ENCODE data around the gene TMED4. TPM values are rescaled to one million over a fixed set of nuclear protein-coding genes. Genes with fewer than 3 reads are reported as not detected.

The TMED4 gene
- total RNA-seq, 1 donor from 2014 or later: 107 TPM

DNA sequence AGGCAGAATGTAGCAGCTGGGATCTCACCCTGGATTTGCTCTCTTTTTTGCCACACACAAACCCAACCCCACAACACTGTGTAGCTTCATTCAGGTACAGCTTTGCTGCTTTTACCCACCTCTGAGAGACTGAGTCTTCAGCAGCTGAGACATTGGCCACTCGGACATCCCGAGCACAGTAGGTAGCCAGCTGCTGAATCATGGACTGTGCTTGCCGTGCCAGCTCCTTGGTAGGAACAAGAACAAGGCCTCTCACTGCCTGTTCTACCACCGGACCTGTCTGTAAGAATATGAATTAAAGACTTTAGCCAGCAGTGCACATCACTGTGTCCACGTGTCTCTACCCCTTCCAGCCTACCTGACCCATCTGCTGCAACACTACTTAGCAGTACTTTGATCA, 9.3 kb downstream of the TMED4 start:
- H3K27me3 ChIP-seq (ENCODE audit: control insufficient read depth in 3 of 3, insufficient read depth in 3 of 3, low read length in 3 of 3): no peaks in the 10 kb centered on the region
- peak overlapping the region; percentile 82 for H3K27ac ChIP-seq (ENCODE audit: low read depth, low read length)
- H3K36me3 ChIP-seq (ENCODE audit: control insufficient read depth in 3 of 3, insufficient read depth in 3 of 3, low read length in 3 of 3): peaks cover 56 to 62% (median 58%) of the 10 kb centered on the region in 3 donors

DNA sequence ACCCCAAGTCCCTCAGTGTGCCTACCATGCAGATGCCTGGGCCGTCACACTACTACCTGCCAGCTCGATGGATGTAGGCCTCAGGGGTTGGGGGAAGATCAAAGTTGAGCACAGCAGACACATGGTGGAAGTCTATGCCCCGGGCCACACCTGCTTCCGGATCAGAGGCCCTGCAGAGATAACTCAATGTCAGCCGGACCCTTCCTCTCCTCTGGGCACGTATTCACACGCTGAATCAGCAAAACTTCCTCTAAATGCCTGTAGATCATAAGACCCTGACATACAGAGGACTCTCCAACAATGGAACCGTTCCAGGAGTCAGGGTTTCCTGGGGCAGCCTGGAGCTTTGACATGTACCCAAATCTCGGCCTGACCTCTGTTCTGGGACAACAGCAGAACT, 12.1 kb downstream of the TMED4 start:
- Histone ChIP-seq H3K27me3 (ENCODE audit: control insufficient read depth in 3 of 3, insufficient read depth in 3 of 3, low read length in 3 of 3) (no peaks in the 10 kb centered on the region), H3K27ac (ENCODE audit: low read depth, low read length) (no peak overlapping the region), H3K36me3 (ENCODE audit: control insufficient read depth in 3 of 3, insufficient read depth in 3 of 3, low read length in 3 of 3) (peaks cover 72 to 77% (median 73%) of the 10 kb centered on the region in 3 donors), H3K9me3 (ENCODE audit: control insufficient read depth in 3 of 3, low read length in 3 of 3) (no peaks in the 10 kb centered on the region), H3K9ac (ENCODE audit: low read depth in 1 of 3, low read length in 3 of 3) (no peak overlapping the region), H3K4me3 (ENCODE audit: low read length in 3 of 3) (no peak overlapping the region), H3K4me1 (ENCODE audit: control insufficient read depth in 3 of 3, insufficient read depth in 3 of 3, low read length in 3 of 3) (peaks cover 23 to 42% (median 31%) of the 10 kb centered on the region in 3 donors)

More for the DNA sequence above, 9.3 kb downstream of the TMED4 start:
- Histone ChIP-seq H3K4me3 (ENCODE audit: low read length in 3 of 3) (peak overlapping the region; percentile 96 to 99 (median 97)), H3K9me3 (ENCODE audit: control insufficient read depth in 3 of 3, low read length in 3 of 3) (no peaks in the 10 kb centered on the region), H3K9ac (ENCODE audit: low read depth in 1 of 3, low read length in 3 of 3) (peak overlapping the region; percentile 95 to 97 (median 96)), H3K4me1 (ENCODE audit: control insufficient read depth in 3 of 3, insufficient read depth in 3 of 3, low read length in 3 of 3) (peaks cover 22 to 38% (median 25%) of the 10 kb centered on the region in 3 donors)

DNA sequence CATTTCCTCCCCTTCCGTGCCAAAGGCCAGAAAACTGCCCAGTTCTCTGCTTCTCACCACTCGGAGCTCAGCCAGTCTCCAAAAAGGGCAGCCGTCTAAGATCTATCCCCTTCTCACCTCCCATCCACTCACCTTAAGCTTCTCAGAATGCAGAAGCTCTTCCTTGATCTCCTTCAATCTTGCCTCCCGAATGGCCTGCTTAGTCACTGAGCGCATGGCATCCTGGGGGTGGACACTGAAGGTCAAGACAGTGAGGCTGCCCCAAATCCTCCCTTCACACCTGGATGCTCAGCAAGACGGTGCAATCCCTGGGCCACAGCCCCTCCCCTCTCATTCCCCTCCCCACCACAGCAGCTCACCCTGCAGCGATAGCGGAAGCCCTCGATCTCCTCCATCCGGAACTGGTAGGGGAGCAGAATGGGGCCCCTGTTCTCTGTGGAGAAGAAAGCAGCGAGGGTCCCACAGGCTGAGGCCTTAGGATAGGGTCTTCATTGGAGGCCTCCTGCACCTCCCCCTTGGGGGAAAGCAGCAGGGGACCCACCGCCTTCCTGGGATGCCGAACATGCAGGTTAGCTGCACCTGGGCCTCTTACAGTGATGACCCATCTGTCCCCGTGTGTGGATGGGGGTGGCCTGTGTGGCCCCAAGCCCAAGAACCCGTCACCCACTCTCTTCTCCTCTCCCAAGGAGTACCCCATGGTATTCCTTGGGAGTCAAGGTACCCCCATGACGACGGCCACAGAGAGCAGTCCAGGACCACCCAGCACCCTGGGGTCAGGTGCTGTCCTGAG, 13.1 kb downstream of the TMED4 start:
- Histone ChIP-seq H3K4me3 (ENCODE audit: low read length in 3 of 3) (no peak overlapping the region), H3K27ac (ENCODE audit: low read depth, low read length) (no peak overlapping the region), H3K9me3 (ENCODE audit: control insufficient read depth in 3 of 3, low read length in 3 of 3) (no peaks in the 10 kb centered on the region), H3K4me1 (ENCODE audit: control insufficient read depth in 3 of 3, insufficient read depth in 3 of 3, low read length in 3 of 3) (peaks cover 16 to 34% (median 22%) of the 10 kb centered on the region in 3 donors), H3K9ac (ENCODE audit: low read depth in 1 of 3, low read length in 3 of 3) (no peak overlapping the region), H3K36me3 (ENCODE audit: control insufficient read depth in 3 of 3, insufficient read depth in 3 of 3, low read length in 3 of 3) (peaks cover 77 to 87% (median 82%) of the 10 kb centered on the region in 3 donors), H3K27me3 (ENCODE audit: control insufficient read depth in 3 of 3, insufficient read depth in 3 of 3, low read length in 3 of 3) (no peaks in the 10 kb centered on the region)

DNA sequence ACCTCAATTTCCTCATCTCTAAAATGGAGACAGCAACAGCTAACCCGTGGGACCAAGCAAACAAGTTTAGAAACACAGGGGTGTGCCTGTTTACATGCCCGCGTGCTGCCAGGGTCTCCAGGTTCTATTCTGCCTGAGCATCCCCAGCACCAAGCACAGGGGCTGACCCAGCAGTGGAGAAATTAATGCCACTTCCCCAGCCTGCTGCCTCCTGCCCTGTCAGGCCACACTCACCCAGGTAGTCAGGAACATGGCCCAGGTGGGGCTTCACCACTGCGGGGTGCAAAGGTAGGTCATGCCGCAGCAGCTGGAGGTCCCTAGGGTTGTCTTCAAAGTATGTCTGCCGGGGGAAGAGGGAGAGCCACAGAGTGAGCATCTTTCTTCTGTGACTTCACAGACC, 14.1 kb downstream of the TMED4 start:
- Histone ChIP-seq H3K27me3 (ENCODE audit: control insufficient read depth in 3 of 3, insufficient read depth in 3 of 3, low read length in 3 of 3) (no peaks in the 10 kb centered on the region), H3K9me3 (ENCODE audit: control insufficient read depth in 3 of 3, low read length in 3 of 3) (no peaks in the 10 kb centered on the region), H3K4me1 (ENCODE audit: control insufficient read depth in 3 of 3, insufficient read depth in 3 of 3, low read length in 3 of 3) (peaks cover 12 to 25% (median 18%) of the 10 kb centered on the region in 3 donors), H3K4me3 (ENCODE audit: low read length in 3 of 3) (no peak overlapping the region), H3K27ac (ENCODE audit: low read depth, low read length) (no peak overlapping the region), H3K9ac (ENCODE audit: low read depth in 1 of 3, low read length in 3 of 3) (no peak overlapping the region), H3K36me3 (ENCODE audit: control insufficient read depth in 3 of 3, insufficient read depth in 3 of 3, low read length in 3 of 3) (peaks cover 81 to 87% (median 87%) of the 10 kb centered on the region in 3 donors)

DNA sequence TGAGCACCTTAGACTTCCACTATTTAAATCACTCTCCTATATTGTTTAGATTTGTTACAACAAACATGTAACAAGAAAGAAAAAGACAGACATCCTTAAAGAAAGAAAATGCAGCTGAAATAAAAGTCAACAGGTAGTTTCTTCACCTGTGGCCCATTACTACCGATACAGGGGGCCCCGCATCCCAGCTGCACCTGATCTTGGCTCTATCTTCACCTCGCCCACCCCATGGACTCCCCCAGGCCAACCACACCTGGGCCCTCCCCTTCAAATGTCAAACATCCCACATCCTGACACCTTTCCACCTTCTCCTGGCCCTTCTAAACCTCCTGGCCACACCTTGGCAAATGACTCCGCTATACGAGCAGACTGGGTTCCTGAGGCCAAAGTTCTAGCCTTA, 15.4 kb downstream of the TMED4 start:
- Histone ChIP-seq H3K9ac (ENCODE audit: low read depth in 1 of 3, low read length in 3 of 3) (no peak overlapping the region), H3K27me3 (ENCODE audit: control insufficient read depth in 3 of 3, insufficient read depth in 3 of 3, low read length in 3 of 3) (no peaks in the 10 kb centered on the region), H3K4me1 (ENCODE audit: control insufficient read depth in 3 of 3, insufficient read depth in 3 of 3, low read length in 3 of 3) (peaks cover 6 to 13% (median 12%) of the 10 kb centered on the region in 3 donors), H3K27ac (ENCODE audit: low read depth, low read length) (no peak overlapping the region), H3K4me3 (ENCODE audit: low read length in 3 of 3) (no peak overlapping the region), H3K9me3 (ENCODE audit: control insufficient read depth in 3 of 3, low read length in 3 of 3) (no peaks in the 10 kb centered on the region), H3K36me3 (ENCODE audit: control insufficient read depth in 3 of 3, insufficient read depth in 3 of 3, low read length in 3 of 3) (peaks cover 69 to 75% (median 75%) of the 10 kb centered on the region in 3 donors)

DNA sequence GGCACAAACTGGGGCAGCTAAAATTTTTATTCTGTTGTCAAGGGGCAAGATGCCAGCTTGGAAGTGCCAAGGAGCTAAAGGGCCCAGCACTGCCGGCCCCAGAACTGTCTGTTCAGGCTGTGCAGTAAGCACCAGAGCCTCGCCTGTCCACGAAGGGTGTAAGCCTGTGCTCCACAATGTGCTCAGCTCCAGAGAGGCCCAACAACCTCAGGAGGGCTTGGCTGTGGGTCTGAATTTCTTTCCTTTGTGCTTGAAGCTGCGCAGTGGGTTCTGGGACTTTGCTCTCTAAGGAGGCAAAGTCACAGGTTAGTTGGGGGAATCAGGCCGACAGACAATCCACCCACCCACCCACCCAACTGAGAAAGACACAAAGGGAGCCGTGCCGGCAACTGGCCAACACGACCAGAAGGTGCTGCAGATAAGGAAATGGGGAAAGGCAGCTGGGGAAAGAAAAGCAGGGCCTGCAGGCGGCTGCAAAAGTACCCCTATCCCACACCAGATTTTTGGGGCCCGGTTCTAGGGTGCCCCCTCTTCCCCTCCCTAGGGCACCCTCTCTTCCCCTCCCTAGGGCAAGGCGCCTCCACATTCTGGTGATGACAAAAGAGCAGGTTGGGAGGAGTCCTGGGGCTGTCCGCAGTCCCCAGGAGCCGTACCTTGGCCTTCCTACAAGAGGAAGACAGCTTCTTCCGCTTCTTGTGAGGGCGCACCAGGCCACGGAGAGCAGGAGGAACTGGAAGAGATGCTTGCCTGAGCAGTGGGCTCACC, 16.1 kb downstream of the TMED4 start:
- H3K27me3 ChIP-seq (ENCODE audit: control insufficient read depth in 3 of 3, insufficient read depth in 3 of 3, low read length in 3 of 3): no peaks in the 10 kb centered on the region
- H3K36me3 ChIP-seq (ENCODE audit: control insufficient read depth in 3 of 3, insufficient read depth in 3 of 3, low read length in 3 of 3): peaks cover 63 to 70% (median 69%) of the 10 kb centered on the region in 3 donors
- H3K4me3 ChIP-seq (ENCODE audit: low read length in 3 of 3): no peak overlapping the region
- H3K9me3 ChIP-seq (ENCODE audit: control insufficient read depth in 3 of 3, low read length in 3 of 3): no peaks in the 10 kb centered on the region
- no peak overlapping the region for H3K9ac ChIP-seq (ENCODE audit: low read depth in 1 of 3, low read length in 3 of 3)
- H3K4me1 ChIP-seq (ENCODE audit: control insufficient read depth in 3 of 3, insufficient read depth in 3 of 3, low read length in 3 of 3): peaks cover 6 to 12% (median 9%) of the 10 kb centered on the region in 3 donors
- H3K27ac ChIP-seq (ENCODE audit: low read depth, low read length): no peak overlapping the region

DNA sequence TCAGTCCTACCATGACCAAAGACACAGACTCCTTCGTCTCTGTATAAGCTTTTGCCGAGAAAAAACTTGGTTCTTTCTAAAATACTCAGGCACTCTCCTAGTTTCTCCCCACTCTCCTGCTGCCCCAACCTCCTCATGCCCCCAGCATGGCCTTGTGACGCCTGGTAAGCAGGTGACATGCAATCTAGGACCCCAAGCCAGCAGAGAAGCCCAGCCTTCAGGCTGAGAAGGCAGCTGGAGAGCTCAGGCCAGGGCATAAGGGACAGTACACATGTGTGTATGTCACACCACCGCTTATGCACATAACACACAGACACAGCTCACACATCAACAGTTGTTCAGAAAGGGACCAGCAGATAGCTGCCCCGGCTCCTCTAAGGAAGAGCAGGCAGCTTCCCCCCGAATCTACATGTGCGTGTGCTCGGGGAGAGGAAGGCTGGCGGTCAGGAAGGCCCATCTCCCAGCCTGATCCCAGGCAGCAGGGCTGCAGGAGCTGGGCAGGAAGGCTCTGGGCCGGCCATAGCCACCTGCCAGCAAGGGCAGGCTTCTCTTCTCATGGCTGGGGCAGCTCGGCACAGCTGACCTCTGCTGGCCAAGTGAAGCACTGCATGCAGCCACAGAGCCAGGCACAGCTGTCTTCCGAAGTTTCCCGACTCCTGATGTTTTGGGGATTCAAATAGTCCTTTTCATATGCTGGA, 16.8 kb downstream of the TMED4 start:
- Histone ChIP-seq H3K27ac (ENCODE audit: low read depth, low read length) (no peak overlapping the region), H3K27me3 (ENCODE audit: control insufficient read depth in 3 of 3, insufficient read depth in 3 of 3, low read length in 3 of 3) (no peaks in the 10 kb centered on the region), H3K4me1 (ENCODE audit: control insufficient read depth in 3 of 3, insufficient read depth in 3 of 3, low read length in 3 of 3) (peaks cover 6 to 12% (median 9%) of the 10 kb centered on the region in 3 donors), H3K36me3 (ENCODE audit: control insufficient read depth in 3 of 3, insufficient read depth in 3 of 3, low read length in 3 of 3) (peaks cover 57 to 63% (median 63%) of the 10 kb centered on the region in 3 donors), H3K9me3 (ENCODE audit: control insufficient read depth in 3 of 3, low read length in 3 of 3) (no peaks in the 10 kb centered on the region), H3K9ac (ENCODE audit: low read depth in 1 of 3, low read length in 3 of 3) (peak overlapping the region in 1 of 3 donors; percentile 54), H3K4me3 (ENCODE audit: low read length in 3 of 3) (no peak overlapping the region)

DNA sequence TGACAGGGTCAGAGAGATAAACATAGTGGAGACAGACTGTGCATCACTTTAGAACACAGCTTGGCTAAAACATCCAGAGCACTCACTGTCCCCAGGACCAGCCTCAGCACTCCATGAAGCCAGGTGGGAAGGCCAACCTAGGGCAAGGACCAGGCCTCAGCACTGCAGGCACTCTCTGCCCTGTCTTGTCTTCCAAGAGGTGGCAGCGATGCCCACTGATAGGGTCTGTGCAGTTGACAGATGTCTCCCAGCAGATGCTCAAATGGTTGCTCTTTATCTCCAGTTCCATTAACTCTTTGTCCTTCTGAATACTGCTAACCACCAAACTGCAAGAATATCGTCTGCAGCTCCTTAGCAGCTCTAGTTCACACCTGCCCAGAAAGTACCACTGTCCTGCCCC, 17.4 kb downstream of the TMED4 start:
- no peaks in the 10 kb centered on the region for H3K9me3 ChIP-seq (ENCODE audit: control insufficient read depth in 3 of 3, low read length in 3 of 3)
- peaks cover 50 to 56% (median 56%) of the 10 kb centered on the region in 3 donors for H3K36me3 ChIP-seq (ENCODE audit: control insufficient read depth in 3 of 3, insufficient read depth in 3 of 3, low read length in 3 of 3)
- H3K27ac ChIP-seq (ENCODE audit: low read depth, low read length): no peak overlapping the region
- H3K27me3 ChIP-seq (ENCODE audit: control insufficient read depth in 3 of 3, insufficient read depth in 3 of 3, low read length in 3 of 3): no peaks in the 10 kb centered on the region
- no peak overlapping the region for H3K4me3 ChIP-seq (ENCODE audit: low read length in 3 of 3)
- H3K4me1 ChIP-seq (ENCODE audit: control insufficient read depth in 3 of 3, insufficient read depth in 3 of 3, low read length in 3 of 3): peaks cover 6 to 12% (median 9%) of the 10 kb centered on the region in 3 donors
- peak overlapping the region in 1 of 3 donors; percentile 54 for H3K9ac ChIP-seq (ENCODE audit: low read depth in 1 of 3, low read length in 3 of 3)

DNA sequence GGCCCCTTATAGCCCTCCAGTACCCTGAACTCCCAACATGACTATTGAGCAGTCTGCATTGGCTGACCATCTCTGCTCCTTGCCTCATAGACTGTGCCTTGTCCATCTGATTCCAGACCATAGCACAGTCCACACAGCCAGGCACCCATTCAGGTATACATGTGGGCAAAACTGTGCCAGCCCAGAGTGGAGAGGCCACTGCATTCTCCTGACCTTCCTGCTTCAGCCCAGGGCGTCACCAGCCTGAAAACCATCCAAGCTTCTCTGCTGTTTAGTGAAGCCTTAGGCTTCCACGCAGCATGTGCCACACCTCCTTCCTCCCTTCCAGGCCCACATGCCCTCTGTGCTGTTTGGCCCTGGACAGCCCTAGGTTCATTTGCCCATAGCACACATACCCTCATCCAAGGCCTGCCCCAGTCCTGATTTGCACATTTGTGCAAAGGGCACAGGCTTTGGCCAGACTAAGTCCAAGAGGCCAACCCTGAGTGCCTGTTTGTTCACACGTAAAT, 18.8 kb downstream of the TMED4 start:
- no peak overlapping the region for H3K27ac ChIP-seq (ENCODE audit: low read depth, low read length)
- no peak overlapping the region for H3K4me3 ChIP-seq (ENCODE audit: low read length in 3 of 3)
- peaks cover 6 to 9% (median 9%) of the 10 kb centered on the region in 3 donors for H3K4me1 ChIP-seq (ENCODE audit: control insufficient read depth in 3 of 3, insufficient read depth in 3 of 3, low read length in 3 of 3)
- peaks cover 37 to 43% (median 43%) of the 10 kb centered on the region in 3 donors for H3K36me3 ChIP-seq (ENCODE audit: control insufficient read depth in 3 of 3, insufficient read depth in 3 of 3, low read length in 3 of 3)
- H3K9me3 ChIP-seq (ENCODE audit: control insufficient read depth in 3 of 3, low read length in 3 of 3): no peaks in the 10 kb centered on the region
- H3K27me3 ChIP-seq (ENCODE audit: control insufficient read depth in 3 of 3, insufficient read depth in 3 of 3, low read length in 3 of 3): no peaks in the 10 kb centered on the region
- H3K9ac ChIP-seq (ENCODE audit: low read depth in 1 of 3, low read length in 3 of 3): no peak overlapping the region

Measured in skeletal muscle tissue (tissue), 4 donors.